ENCODE results near the gene DEFB118.

- TF ChIP-seq CTCF (tag by site-specific recombination; IDR thresholded peaks at IDR 0.05): no peak
- no peak for TF ChIP-seq OVOL3 (tag by site-specific recombination; IDR thresholded peaks at IDR 0.05)
- no peak for TF ChIP-seq ZNF768 (tag by site-specific recombination; IDR thresholded peaks at IDR 0.05)
- TF ChIP-seq ZNF416 (tag by site-specific recombination; IDR thresholded peaks at IDR 0.05): no peak
- TF ChIP-seq ZFP3 (tag by site-specific recombination; IDR thresholded peaks at IDR 0.05; ENCODE audit: low read depth): no peak
- no peak for TF ChIP-seq ZNF16 (tag by site-specific recombination; IDR thresholded peaks at IDR 0.05; ENCODE audit: low read depth)
- TF ChIP-seq ZFHX2 (tag by site-specific recombination; conservative IDR thresholded peaks at IDR 0.05): no peak
- TF ChIP-seq ZNF302 (tag by site-specific recombination; IDR thresholded peaks at IDR 0.05; ENCODE audit: low read depth): no peak
Measured at GRCh38 chr20:31368301-31368700, at the start of gene DEFB118.
